H9 (cell line): ENCODE data around the gene KRCC1. TPM values are rescaled to one million over a fixed set of nuclear protein-coding genes. Genes with fewer than 3 reads are reported as not detected.
A peak's percentile ranks its signal among the peaks of the same experiment; 100 is the strongest.

Source experiments
- DNase-seq: peaks from one replicate; pipeline ENCODE4 v3.0.0-alpha.2; 2017
- H2AFZ ChIP-seq: one replicate; pipeline ENCODE4 v1.6.1; 2013; ENCODE audit warnings: mild to moderate bottlenecking, low read length, control low read depth, moderate library complexity
- H2AK5ac ChIP-seq: 2 replicates; pipeline ENCODE4 v1.6.1; 2013; ENCODE audit warnings: low read length, control low read depth, mixed read lengths; ENCODE audit not compliant: insufficient read length
- H2BK120ac ChIP-seq: one replicate; pipeline ENCODE4 v1.6.1; 2013; ENCODE audit warnings: low read depth, mild to moderate bottlenecking, low read length, control low read depth, inconsistent platforms; ENCODE audit not compliant: poor library complexity, severe bottlenecking
- H2BK12ac ChIP-seq: 2 replicates; pipeline ENCODE4 v1.6.1; 2013; ENCODE audit warnings: low read length, control low read depth, mixed read lengths, low read depth; ENCODE audit not compliant: insufficient read length
- H2BK15ac ChIP-seq: 2 replicates; pipeline ENCODE4 v1.6.1; 2013; ENCODE audit warnings: low read depth, low read length, control low read depth
- H2BK20ac ChIP-seq: one replicate; pipeline ENCODE4 v1.6.1; 2013; ENCODE audit warnings: low read depth, mild to moderate bottlenecking, low read length, control low read depth, inconsistent platforms; ENCODE audit not compliant: poor library complexity, severe bottlenecking
- H2BK5ac ChIP-seq: 2 replicates; pipeline ENCODE4 v1.6.1; 2013; ENCODE audit warnings: low read length, control low read depth, mixed read lengths; ENCODE audit not compliant: insufficient read length
- H3K14ac ChIP-seq: 2 replicates; pipeline ENCODE4 v1.6.1; 2013; ENCODE audit warnings: low read length, control low read depth; ENCODE audit not compliant: insufficient read depth
- H3K18ac ChIP-seq: 2 replicates; pipeline ENCODE4 v1.6.1; 2013; ENCODE audit warnings: low read depth, mild to moderate bottlenecking, mixed read lengths, low read length, control low read depth; ENCODE audit not compliant: insufficient read length
- H3K23ac ChIP-seq: 2 replicates; pipeline ENCODE4 v1.6.1; 2013; ENCODE audit warnings: low read length, control low read depth, mixed read lengths, low read depth; ENCODE audit not compliant: insufficient read length
- H3K23me2 ChIP-seq: 2 replicates; pipeline ENCODE4 v1.6.1; 2013; ENCODE audit warnings: low read depth, mild to moderate bottlenecking, mixed read lengths, low read length, control low read depth; ENCODE audit not compliant: insufficient read length, poor library complexity, severe bottlenecking
- H3K27ac ChIP-seq: 2 replicates; pipeline ENCODE4 v1.5.1; 2013; ENCODE audit warnings: low read length, control low read depth, mixed read lengths, low read depth; ENCODE audit not compliant: insufficient read length
- H3K27me3 ChIP-seq: 2 replicates; pipeline ENCODE4 v1.6.1; 2013; ENCODE audit warnings: low read length, control low read depth, inconsistent platforms; ENCODE audit not compliant: insufficient read depth
- H3K4ac ChIP-seq: 2 replicates; pipeline ENCODE4 v1.6.1; 2013; ENCODE audit warnings: low read depth, mild to moderate bottlenecking, control low read depth, inconsistent platforms, low read length, moderate library complexity
- H3K4me1 ChIP-seq: 2 replicates; pipeline ENCODE4 v1.6.1; 2013; ENCODE audit warnings: low read length, control low read depth, inconsistent platforms; ENCODE audit not compliant: insufficient read depth
- H3K4me2 ChIP-seq: 2 replicates; pipeline ENCODE4 v1.6.1; 2013; ENCODE audit warnings: low read length, control low read depth, mixed read lengths; ENCODE audit not compliant: insufficient read length, insufficient read depth
- H3K56ac ChIP-seq: 2 replicates; pipeline ENCODE4 v1.6.1; 2013; ENCODE audit warnings: low read depth, mild to moderate bottlenecking, mixed read lengths, low read length, control low read depth; ENCODE audit not compliant: insufficient read length
- H3K79me1 ChIP-seq: 2 replicates; pipeline ENCODE4 v1.6.1; 2013; ENCODE audit warnings: low read depth, mild to moderate bottlenecking, moderate library complexity, low read length, control low read depth, inconsistent platforms; ENCODE audit not compliant: insufficient read depth, poor library complexity, severe bottlenecking
- H3K79me2 ChIP-seq: 2 replicates; pipeline ENCODE4 v1.6.1; 2013; ENCODE audit warnings: low read length, control low read depth, inconsistent platforms; ENCODE audit not compliant: insufficient read depth
- H3K9ac ChIP-seq: 2 replicates; pipeline ENCODE4 v1.6.1; 2013; ENCODE audit warnings: low read length, control low read depth, mixed read lengths; ENCODE audit not compliant: insufficient read length; ENCODE audit errors: extremely low read depth
- H3K9me3 ChIP-seq: one replicate; pipeline ENCODE4 v1.6.1; 2013; ENCODE audit warnings: low read depth, low read length, inconsistent platforms; ENCODE audit not compliant: control insufficient read depth
- H3T11ph ChIP-seq: one replicate; pipeline ENCODE4 v1.6.1; 2013; ENCODE audit warnings: mild to moderate bottlenecking, low read length, control low read depth, inconsistent platforms
- H4K20me1 ChIP-seq: one replicate; pipeline ENCODE4 v1.6.1; 2013; ENCODE audit not compliant: control insufficient read depth, insufficient read length, insufficient read depth
- H4K5ac ChIP-seq: 2 replicates; pipeline ENCODE4 v1.6.1; 2013; ENCODE audit warnings: low read depth, mild to moderate bottlenecking, mixed read lengths, low read length, control low read depth; ENCODE audit not compliant: insufficient read length
- H4K8ac ChIP-seq: replicated peaks from 2 replicates; pipeline ENCODE4 v1.6.1; 2013; ENCODE audit warnings: low read length, control low read depth, mixed read lengths, low read depth; ENCODE audit not compliant: insufficient read length
- H4K91ac ChIP-seq: 2 replicates; pipeline ENCODE4 v1.6.1; 2013; ENCODE audit warnings: low read depth, mild to moderate bottlenecking, moderate library complexity, mixed read lengths, low read length, control low read depth; ENCODE audit not compliant: insufficient read length
- H3K27ac Mint-ChIP-seq, 3 experiments: 2 replicates in 2 of 3; 3 replicates in 1 of 3; pipeline ENCODE4 v1.8.0; 2020 to 2021; ENCODE audit warnings: mixed read lengths in 3 of 3, mild to moderate bottlenecking in 1 of 3, moderate library complexity in 1 of 3
- H3K27me3 Mint-ChIP-seq: 2 replicates; pipeline ENCODE4 v1.8.0; 2021; ENCODE audit warnings: low read depth, mild to moderate bottlenecking, moderate library complexity, mixed read lengths
- H3K36me3 Mint-ChIP-seq, 3 experiments: 2 replicates in 2 of 3; 3 replicates in 1 of 3; pipeline ENCODE4 v1.8.0; 2020 to 2021; ENCODE audit warnings: low read depth in 3 of 3, mixed read lengths in 3 of 3; ENCODE audit not compliant: insufficient read depth in 1 of 3
- H3K4me1 Mint-ChIP-seq, 2 experiments: 2 replicates each; pipeline ENCODE4 v1.8.0; 2020; ENCODE audit warnings: mixed read lengths in 2 of 2
- H3K4me3 Mint-ChIP-seq, 2 experiments: 2 replicates in 1 of 2; 3 replicates in 1 of 2; pipeline ENCODE4 v1.8.0; 2020 to 2021; ENCODE audit warnings: mild to moderate bottlenecking in 2 of 2, mixed read lengths in 2 of 2, moderate library complexity in 1 of 2
- H3K9me3 Mint-ChIP-seq, 2 experiments: 2 replicates in 1 of 2; 3 replicates in 1 of 2; pipeline ENCODE4 v1.8.0; 2020; ENCODE audit warnings: mild to moderate bottlenecking in 2 of 2, mixed read lengths in 2 of 2, moderate library complexity in 1 of 2
- WGBS: extraction: QIAGEN DNeasy Blood & Tissue Kit; methylation state at CpG from one replicate; pipeline ENCODE4 v1.1.7; 2013; ENCODE audit warnings: missing lambda C conversion rate, low lambda C conversion rate, mixed read lengths; ENCODE audit not compliant: insufficient read length; ENCODE audit errors: extremely low coverage; 5-methylcytosine and 5-hydroxymethylcytosine counted together
- total RNA-seq: library from RNA; stranded (reverse); gene quantifications from 2 replicates; pipeline ENCODE4 v1.2.1, GENCODE V29; 2021
- TF ChIP-seq, protein P1 (sequence below): fragments of 200-600 bp; sonication (generic); conservative IDR thresholded peaks from 3 replicates; pipeline ENCODE4 v1.8.0; 2021; ENCODE audit warnings: antibody characterized with exemption, mild to moderate bottlenecking

KRCC1 gene
- total RNA-seq, 1 experiment from 2014 or later: 8.2 TPM

DNA sequence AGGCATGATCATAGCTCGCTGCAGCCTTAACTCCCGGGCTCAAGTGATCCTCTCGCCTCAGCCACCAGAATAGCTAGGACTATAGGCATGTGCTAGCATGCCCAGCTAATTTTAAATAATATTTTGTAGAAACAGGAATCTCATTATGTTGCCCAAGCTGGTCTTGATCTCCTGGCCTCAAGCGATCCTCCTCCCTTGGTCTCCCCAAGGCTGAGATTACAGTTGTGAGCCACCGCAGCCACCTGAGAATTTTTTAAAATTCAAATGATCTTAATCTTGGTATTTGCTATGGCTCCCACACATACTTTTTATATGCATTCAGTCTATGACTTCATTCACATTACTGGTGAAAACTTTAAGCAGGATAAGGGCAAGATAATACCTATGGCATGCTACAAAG is 13.1 kb downstream of the KRCC1 start:
- Histone ChIP-seq H3K27me3 (no peaks in the 10 kb centered on the region), H2BK20ac (no peak overlapping the region), H3K23me2 (no peaks in the 10 kb centered on the region), H2BK15ac (no peak overlapping the region), H2BK12ac (no peak overlapping the region), H4K8ac (no peak overlapping the region), H4K20me1 (no peaks in the 10 kb centered on the region), H3K23ac (no peak overlapping the region), H3K18ac (no peak overlapping the region), H3K4ac (no peak overlapping the region), H3K79me1 (no peaks in the 10 kb centered on the region), H3K79me2 (no peaks in the 10 kb centered on the region), H2AFZ (no peak overlapping the region), H2BK5ac (no peak overlapping the region), H3T11ph (no peak overlapping the region), H3K27ac (no peak overlapping the region), H4K5ac (no peak overlapping the region), H3K4me2 (no peak overlapping the region), H3K9ac (no peak overlapping the region), H2AK5ac (no peak overlapping the region), H3K14ac (no peak overlapping the region), H3K4me1 (no peaks in the 10 kb centered on the region), H2BK120ac (no peak overlapping the region), H3K9me3 (no peaks in the 10 kb centered on the region), H4K91ac (no peak overlapping the region), H3K56ac (no peak overlapping the region)
- no peak for DNase-seq
- Mint-ChIP-seq H3K4me1 (peaks cover 13 to 21% of the 10 kb centered on the region in 2 experiments), H3K27ac (peak overlapping the region in 2 of 3 experiments; percentile 35 to 40; a peak in 3 of 7 replicates), H3K4me3 (no peak overlapping the region), H3K36me3 (peaks cover 0 to 2% (median 0%) of the 10 kb centered on the region in 3 experiments; a peak in 2 of 7 replicates), H3K9me3 (no peaks in the 10 kb centered on the region), H3K27me3 (no peaks in the 10 kb centered on the region)
- TF ChIP-seq, protein P1, sequence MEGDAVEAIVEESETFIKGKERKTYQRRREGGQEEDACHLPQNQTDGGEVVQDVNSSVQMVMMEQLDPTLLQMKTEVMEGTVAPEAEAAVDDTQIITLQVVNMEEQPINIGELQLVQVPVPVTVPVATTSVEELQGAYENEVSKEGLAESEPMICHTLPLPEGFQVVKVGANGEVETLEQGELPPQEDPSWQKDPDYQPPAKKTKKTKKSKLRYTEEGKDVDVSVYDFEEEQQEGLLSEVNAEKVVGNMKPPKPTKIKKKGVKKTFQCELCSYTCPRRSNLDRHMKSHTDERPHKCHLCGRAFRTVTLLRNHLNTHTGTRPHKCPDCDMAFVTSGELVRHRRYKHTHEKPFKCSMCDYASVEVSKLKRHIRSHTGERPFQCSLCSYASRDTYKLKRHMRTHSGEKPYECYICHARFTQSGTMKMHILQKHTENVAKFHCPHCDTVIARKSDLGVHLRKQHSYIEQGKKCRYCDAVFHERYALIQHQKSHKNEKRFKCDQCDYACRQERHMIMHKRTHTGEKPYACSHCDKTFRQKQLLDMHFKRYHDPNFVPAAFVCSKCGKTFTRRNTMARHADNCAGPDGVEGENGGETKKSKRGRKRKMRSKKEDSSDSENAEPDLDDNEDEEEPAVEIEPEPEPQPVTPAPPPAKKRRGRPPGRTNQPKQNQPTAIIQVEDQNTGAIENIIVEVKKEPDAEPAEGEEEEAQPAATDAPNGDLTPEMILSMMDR: no peak
- no CpG with 5 or more reads among the region's 5 CpGs for WGBS
